Fibroblast of skin of right biceps (primary cell): Measurements from ENCODE around the gene FAAH.
A peak's percentile ranks its signal among the peaks of the same experiment; 100 is the strongest.
"Not testable (repeated sequence)": the region's sequence is repeated elsewhere in the genome, so short reads cannot be mapped to it uniquely, and the experiment has no call there.

Experiments
- DNase-seq: peaks from one replicate; pipeline ENCODE4 v3.0.0-alpha.2; 2013

FAAH gene

DNA sequence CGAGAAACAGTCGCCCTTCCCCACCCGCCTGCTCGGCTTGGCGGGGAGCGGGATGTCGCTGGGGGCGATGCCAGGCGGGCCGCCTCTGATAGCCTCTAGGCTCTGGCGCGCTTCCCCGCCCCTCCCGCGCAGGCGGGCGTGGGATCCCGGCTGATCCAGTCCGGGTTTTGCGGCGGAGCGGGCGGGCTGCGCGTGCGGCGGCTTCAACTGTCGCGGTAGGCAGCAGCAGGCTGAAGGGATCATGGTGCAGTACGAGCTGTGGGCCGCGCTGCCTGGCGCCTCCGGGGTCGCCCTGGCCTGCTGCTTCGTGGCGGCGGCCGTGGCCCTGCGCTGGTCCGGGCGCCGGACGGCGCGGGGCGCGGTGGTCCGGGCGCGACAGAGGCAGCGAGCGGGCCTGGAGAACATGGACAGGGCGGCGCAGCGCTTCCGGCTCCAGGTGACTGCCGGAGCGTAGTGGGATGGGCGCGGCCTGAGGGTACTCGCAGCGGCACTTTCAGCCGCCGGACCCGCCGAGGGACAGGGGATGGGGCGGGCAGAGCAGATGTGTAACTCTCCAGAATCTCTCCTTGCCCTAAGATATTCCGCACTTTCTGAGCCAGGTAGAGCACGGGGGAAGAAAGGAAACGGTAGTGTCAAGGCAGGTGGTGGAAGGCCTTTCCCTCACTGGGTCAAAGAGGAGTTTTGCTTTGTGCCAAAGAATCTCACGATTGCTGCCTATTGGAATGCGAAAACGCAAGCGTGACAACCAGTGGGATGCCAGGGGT, at the start of gene FAAH:
Gene FAAH (plus strand): TSS at position 210 of the 764 bp plus-strand sequence. CDS start 32 bp downstream, at position 242.
- DNase-seq = peak; percentile 41

- DNase-seq = no peak
These were observed 49.6 kb upstream of the FAAH start for GRCh38 chr1:46344481-46344880.

- DNase-seq = no peak
These were observed 48.8 kb upstream of the FAAH start for GRCh38 chr1:46345281-46345680.

- no peak for DNase-seq
These were observed 41.8 kb upstream of the FAAH start for GRCh38 chr1:46352363-46352762.

DNA sequence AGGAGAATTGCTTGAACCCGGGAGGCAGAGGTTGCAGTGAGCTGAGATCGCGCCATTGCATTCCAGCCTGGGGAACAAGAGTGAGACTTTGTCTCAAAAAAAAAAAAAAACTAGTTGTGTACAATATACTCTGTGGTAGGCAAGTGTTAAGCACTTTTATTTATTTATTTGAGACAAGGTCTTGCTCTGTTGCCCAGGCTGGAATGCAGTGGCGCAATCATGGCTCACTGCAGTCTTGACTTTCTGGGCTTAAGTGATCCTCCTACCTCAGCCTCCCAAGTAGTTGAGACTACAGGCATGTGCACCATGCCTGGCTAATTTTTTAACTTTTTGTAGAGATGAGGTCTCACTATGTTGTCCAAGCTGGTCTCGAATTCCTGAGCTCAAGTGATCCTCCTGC, 38.2 kb upstream of the FAAH start:
- DNase-seq = not testable (repeated sequence)

GRCh38 chr1:46362158-46362557, 32.0 kb upstream of the FAAH start:
- DNase-seq = no peak

DNA sequence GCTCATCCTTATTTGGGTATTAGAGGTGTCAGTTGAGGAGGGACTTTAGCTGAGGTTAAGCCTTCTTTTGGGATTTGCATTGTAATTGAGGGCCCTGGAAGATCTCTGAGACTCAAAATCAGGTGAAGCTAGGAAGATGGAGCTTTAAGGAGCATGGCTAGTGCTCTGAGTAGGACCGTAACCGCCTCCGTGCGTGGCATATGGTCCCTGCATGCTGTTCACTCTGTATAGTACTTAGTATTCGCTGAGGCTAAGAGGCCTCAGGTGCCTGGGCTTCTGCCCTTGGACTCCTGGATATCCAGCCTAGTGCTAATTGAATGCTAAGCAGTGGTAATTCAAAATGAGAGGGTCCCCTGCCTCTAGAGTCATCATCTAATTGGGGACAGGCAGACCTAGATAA, 31.0 kb upstream of the FAAH start:
- DNase-seq = no peak

- peak; percentile 26 for DNase-seq
These were observed 29.5 kb upstream of the FAAH start for GRCh38 chr1:46364612-46365011.

- not testable (repeated sequence) for DNase-seq
These were observed 28.3 kb upstream of the FAAH start for GRCh38 chr1:46365796-46366195.

- DNase-seq = no peak
These were observed 27.0 kb upstream of the FAAH start for GRCh38 chr1:46367072-46367471.

GRCh38 chr1:46367701-46368100, 26.4 kb upstream of the FAAH start:
- not testable (repeated sequence) for DNase-seq

DNA sequence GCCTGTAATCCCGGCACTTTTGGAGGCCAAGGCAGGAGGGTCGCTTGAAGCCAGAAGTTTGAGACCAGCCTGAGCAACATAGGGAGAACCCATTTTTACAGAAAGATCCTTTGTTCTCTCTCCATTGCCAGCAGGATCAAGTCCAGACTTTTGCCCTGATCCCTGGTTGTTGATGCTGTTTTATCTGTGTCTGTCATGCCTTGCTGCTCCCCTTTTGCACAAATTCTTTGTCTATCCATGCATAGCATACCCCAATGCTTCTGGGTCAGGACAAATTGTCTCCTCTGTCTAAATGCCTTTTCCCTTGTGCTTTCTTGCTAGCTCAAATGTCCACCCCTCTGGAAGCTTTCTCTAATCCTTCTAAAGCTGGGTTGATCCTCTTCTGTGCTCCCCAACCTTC, 25.3 kb upstream of the FAAH start:
- no peak for DNase-seq

- DNase-seq = no peak
These were observed 24.4 kb upstream of the FAAH start for GRCh38 chr1:46369542-46370213.

DNA sequence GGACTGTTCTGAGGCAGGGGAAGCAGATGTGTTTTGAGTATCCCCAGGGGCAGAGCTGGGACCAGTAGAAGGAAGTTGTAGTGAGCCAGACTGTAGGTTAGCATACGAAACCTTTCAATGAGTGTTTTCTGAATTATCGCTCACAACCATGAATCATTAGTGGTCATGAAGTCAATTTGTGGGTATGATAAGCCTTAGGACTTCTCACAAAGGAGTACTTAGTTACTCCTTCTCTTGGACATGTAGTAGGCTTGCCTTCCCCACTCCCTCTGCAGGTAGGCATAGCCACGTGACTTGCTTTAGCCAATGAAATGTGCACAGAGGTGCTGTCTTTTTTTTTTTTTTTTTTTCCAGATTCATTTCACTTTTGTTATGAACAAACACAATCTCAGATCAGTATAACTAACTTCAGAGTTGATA, 23.9 kb upstream of the FAAH start:
- peak; percentile 22 for DNase-seq

GRCh38 chr1:46372431-46372830, 21.7 kb upstream of the FAAH start:
- DNase-seq = no peak

DNA sequence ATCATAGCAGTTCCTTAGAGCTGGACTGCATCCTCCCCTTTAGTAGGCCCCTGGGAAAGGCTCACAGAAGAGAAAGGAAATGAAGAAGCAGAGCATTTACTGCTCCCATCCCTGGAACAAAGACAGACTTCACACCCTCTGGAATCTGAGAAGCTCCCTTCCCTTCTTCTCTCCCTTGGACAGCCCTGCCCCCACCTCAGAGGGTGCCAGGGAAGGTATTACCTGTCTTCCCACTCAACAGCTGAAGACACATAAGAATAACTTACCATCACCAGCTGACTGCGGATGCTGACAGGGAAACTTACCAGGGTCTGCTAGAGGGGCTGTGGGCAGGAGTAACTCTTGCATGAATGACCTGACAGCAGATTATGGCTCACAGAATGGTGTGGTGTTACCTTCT, 14.1 kb upstream of the FAAH start:
- no peak for DNase-seq

DNA sequence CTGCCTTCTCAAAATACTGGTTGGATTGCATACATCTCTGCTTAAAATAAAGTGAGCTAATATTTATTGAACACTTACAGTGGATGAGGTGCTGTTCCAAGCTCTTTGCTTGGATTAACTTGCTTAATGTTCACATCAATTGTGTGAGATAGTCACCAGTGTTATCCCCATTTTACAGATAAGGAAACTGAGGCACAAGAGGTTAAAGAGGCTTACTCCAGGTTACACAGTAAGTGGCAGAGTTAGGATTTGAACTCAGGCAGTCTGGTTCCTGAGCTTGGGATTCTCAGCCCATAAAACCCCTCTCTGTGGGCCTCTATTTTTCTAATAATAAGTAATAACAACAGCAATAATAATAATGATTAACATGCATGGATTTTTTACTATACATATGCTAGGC, 13.6 kb upstream of the FAAH start:
- no peak for DNase-seq

DNA sequence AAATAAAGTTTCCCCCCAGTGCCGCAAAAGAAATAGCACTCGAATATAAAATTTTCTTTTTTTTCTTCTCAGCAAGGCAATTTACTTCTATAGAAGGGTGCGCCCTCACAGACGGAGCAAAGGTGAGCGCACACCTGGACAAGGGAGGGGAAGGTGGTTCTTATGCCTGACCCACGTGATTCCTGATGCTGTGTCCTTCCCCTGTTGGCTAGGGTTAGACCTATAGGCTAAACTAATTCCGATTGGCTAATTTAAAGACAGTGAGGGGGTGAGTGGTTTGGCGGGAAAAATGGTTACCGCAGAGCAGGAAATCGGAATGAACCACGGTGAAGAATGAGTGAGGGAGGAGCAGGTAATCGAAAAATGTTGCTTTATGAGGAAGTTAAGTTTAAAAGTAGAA, 607 bp upstream of the FAAH start:
- DNase-seq = no peak

DNA sequence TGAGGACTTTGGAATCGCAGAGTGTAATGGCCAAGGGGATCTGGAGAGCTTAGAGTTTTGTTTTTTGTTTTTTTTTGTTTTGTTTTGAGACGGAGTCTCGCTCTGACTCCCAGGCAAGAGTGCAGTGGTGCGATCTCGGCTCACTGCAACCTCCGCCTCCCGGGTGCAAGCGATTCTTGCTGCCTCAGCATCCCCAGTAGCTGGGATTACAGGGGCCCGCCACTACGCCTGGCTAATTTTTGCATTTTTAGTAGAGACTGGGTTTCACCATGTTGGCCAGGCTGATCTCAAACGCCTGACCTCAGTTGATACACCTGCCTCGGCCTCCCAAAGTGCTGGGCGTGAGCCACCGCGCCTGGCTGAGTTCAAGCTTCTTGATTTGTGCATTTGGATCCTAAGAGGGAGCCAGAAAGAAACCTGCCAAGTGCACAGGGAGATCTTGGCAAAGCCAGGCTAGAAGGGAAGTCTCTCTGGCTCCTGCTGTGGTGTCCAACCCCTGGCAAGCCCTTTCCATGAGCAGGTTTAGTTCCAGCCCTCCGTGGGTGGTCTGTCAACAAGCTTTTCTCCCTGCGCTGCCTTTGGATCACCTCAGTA, 852 bp downstream of the FAAH start:
- DNase-seq = no peak

DNA sequence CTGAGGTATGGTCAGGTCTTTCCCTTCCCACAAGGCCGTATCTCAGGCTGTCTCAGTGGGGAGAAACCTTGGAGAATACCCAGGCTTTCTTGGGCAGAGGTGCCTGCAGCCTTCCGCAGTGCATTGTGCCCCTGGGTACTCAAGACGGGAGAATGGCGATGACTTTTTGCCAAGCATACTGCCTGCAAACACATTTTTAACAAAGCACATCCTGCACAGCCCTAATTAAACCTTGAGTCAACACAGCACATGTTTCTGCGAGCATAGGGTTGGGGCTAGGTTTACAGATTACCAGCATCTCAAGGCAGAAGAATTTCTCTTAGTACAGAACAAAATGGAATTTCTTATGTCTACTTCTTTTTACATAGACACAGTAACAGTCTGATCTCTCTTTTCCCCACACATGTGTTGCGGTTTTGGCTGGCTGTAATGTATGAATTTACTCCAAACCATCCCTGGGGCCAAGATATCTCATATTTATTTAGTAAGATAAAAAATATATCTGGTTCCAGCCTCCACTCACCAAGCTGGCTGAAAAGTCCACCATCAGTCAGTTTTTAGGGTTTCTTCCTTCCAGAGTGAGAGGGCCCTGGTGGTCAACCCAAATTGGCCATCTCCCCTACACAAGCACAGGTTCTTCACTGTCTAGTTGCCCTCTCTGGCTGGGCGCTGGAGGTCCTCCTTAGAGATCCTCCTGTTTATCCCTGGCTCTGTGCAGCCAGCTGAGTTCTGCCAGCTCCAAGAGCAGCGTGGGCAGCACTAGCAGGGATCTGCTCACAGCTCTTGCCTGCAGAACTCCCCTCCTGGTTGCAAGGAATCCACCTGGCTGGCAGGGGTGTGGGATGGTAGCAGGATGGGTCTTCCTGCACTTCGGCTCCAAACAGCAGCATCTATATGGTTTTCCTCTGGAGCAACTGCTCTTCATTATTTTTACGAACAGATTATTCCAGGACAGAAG, 2.6 kb downstream of the FAAH start:
- no peak for DNase-seq

- DNase-seq = no peak
These were observed 5.2 kb downstream of the FAAH start for GRCh38 chr1:46399307-46399706.

DNA sequence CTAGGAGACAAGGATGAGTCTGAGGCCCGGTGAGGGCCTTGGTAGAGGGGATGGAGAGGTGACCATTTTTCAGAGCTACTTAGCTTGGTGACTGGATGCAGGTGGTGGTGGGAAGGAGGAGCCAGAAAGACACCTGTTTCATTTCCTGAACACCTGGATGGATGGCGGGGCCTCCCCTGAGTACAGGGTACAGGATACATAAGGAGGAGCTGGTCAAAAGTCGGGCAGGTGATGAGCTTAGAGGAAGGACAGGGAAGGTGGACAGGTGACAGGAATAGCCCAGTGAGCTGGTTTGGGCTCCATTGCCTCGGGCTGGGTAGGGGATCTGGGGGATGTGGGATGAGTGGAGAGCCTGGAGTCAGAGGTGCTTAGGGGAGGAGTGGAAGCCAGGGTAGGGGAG, 6.3 kb downstream of the FAAH start:
- DNase-seq = no peak
